A549 treated with dexamethasone at 1 μM for 4 hours (cell line): Measurements from ENCODE around the gene IKZF1. TPM values are rescaled to one million over a fixed set of nuclear protein-coding genes. Genes with fewer than 3 reads are reported as not detected.

Experiments
- total RNA-seq: library from RNA; stranded (reverse); fragments of 200-300 nt; extraction: Qiagen RNA extraction; gene quantifications from 5 replicates; pipeline ENCODE4 v1.2.3, GENCODE V29; 2022

Gene IKZF1
- not detected in 5 replicates for total RNA-seq

DNA sequence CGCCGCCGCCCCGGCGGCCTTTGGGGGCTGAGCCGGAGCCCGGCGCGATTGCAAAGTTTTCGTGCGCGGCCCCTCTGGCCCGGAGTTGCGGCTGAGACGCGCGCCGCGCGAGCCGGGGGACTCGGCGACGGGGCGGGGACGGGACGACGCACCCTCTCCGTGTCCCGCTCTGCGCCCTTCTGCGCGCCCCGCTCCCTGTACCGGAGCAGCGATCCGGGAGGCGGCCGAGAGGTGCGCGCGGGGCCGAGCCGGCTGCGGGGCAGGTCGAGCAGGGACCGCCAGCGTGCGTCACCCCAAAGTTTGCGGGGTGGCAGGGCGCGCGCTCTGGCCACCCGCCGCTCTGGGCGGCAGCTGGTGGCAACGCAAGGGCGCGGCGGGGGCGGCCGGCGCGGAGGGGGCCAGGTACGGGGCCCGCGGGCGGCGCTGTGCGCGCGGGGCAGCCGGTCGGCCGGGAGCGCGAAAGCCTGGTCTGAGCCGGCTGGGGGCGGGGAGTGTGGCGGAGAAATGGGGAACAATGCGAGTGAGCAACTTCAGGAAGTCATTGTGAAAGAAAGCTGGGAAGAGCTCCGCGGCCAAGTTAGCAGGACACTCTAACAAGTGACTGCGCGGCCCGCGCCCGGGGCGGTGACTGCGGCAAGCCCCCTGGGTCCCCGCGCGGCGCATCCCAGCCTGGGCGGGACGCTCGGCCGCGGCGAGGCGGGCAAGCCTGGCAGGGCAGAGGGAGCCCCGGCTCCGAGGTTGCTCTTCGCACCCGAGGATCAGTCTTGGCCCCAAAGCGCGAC lies at the start of gene IKZF1:
Gene IKZF1, plus strand, starts transcription at position 588 of the 782 bp plus-strand sequence. CDS start 14,346 bp downstream, outside the sequence.

DNA sequence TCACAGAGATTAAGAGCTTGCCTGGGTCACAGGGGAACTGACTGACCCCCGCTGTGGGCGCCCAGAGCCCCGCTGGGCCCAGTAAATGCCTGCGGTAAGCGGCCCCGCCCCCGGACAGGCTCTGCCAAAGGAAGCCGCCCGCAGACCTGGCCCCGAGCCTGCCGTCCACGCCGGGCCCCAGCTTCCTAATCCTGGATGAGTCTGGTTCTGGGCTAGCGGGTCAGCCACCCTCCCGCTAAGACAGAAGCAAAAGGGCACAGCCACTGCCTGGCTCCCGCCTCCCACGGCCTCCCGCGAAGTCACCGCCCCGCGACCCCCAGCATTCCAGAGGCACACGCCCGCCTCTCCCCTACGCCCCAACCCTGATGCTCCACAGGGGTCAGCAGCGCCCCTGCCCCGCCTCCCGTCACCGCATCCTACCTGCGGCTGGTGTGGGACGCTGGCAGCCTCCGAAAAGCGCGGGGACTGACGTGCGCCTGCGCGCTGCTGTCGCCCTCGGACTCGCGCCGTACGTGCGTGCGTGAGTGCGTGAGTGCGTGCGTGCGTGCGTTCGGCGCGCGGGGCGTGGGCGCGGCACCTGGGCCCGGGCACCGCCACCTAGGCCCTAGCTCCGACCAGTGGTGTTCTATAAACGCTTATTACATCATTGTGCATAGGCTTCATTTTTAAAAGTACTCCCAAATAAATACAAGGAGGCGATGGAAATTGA lies 145.5 kb downstream of the IKZF1 start, which contains the start of gene FIGNL1:
Gene FIGNL1, minus strand, starts transcription at position 470 of the 709 bp plus-strand sequence. CDS start 3,063 bp downstream, outside the sequence.

Other genes starting within 250 kb of the IKZF1 start
- not detected in 5 replicates for gene ZPBP, start 211.5 kb upstream of the IKZF1 start, total RNA-seq
- 15.1 to 19.9 TPM (median 17.7 TPM) in 5 replicates for gene FIGNL1, start 145.6 kb downstream of the IKZF1 start, total RNA-seq